IMR-90 (cell line): Measurements from ENCODE around the gene HLA-DMB. TPM values are rescaled to one million over a fixed set of nuclear protein-coding genes. Genes with fewer than 3 reads are reported as not detected.

ENCODE experiments used
- ATAC-seq: fragments of 200-7000 bp; cut with Tn5 transposase; 2 replicates; pipeline ENCODE4 v1.9.1; 2020; ENCODE audit warnings: low read depth, mild to moderate bottlenecking, moderate library complexity
- BruUV-seq: library from RNA; stranded (reverse); fragments of 400-500 nt; replicated peaks from 2 replicates; lab custom pipeline; 2021; lab: Mats Ljungman, UMichigan
- CTCF ChIA-PET: fragments of 300-600 bp; formaldehyde crosslinking; extraction: SDS; loops from one replicate; lab custom pipeline; 2021; ENCODE audit warnings: antibody characterized with exemption; lab: Yijun Ruan, JAX
- POLR2A ChIA-PET: fragments of 300-600 bp; sonication (Branson Sonifier 250); formaldehyde crosslinking; loops from one replicate; lab custom pipeline; 2022; ENCODE audit warnings: antibody characterized with exemption; ENCODE audit not compliant: unreplicated experiment; lab: Charles Lee
- DNase-seq: peaks from one replicate; pipeline ENCODE4 v3.0.0; 2013
- H2AFZ ChIP-seq: replicated peaks from 2 replicates; pipeline ENCODE3; 2013; ENCODE audit warnings: low read length, mild to moderate bottlenecking; ENCODE audit not compliant: poor library complexity
- H2AK5ac ChIP-seq: 2 replicates; pipeline ENCODE4 v1.6.1; 2013; ENCODE audit warnings: low read depth, low read length, inconsistent platforms
- H2AK9ac ChIP-seq: replicated peaks from 2 replicates; pipeline ENCODE3; 2013; ENCODE audit warnings: mild to moderate bottlenecking, low read depth, low read length, moderate library complexity; ENCODE audit not compliant: poor library complexity
- H2BK120ac ChIP-seq: 2 replicates; pipeline ENCODE4 v1.6.1; 2013; ENCODE audit warnings: low read depth, low read length, inconsistent platforms
- H2BK15ac ChIP-seq: 3 replicates; pipeline ENCODE4 v1.6.1; 2013; ENCODE audit warnings: low read depth, low read length, inconsistent platforms
- H2BK20ac ChIP-seq: 2 replicates; pipeline ENCODE4 v1.6.1; 2013; ENCODE audit warnings: low read depth, mild to moderate bottlenecking, inconsistent platforms, low read length, moderate library complexity
- H2BK5ac ChIP-seq: 2 replicates; pipeline ENCODE4 v1.6.1; 2013; ENCODE audit warnings: mild to moderate bottlenecking, low read depth, low read length, inconsistent platforms; ENCODE audit not compliant: poor library complexity, severe bottlenecking
- H3K14ac ChIP-seq: replicated peaks from 2 replicates; pipeline ENCODE4 v1.6.1; 2013; ENCODE audit warnings: low read depth, low read length, inconsistent platforms
- H3K18ac ChIP-seq: 2 replicates; pipeline ENCODE4 v1.6.1; 2013; ENCODE audit warnings: low read depth, low read length, control low read depth
- H3K23ac ChIP-seq: 2 replicates; pipeline ENCODE4 v1.6.1; 2013; ENCODE audit warnings: low read depth, low read length, inconsistent platforms
- H3K27ac ChIP-seq: 2 replicates; pipeline ENCODE4 v1.5.1; 2013; ENCODE audit warnings: mild to moderate bottlenecking, control low read depth, low read length; ENCODE audit not compliant: insufficient read depth
- H3K27me3 ChIP-seq: 2 replicates; pipeline ENCODE4 v1.6.1; 2013; ENCODE audit warnings: low read length; ENCODE audit not compliant: control insufficient read depth, insufficient read depth
- H3K36me3 ChIP-seq: 2 replicates; pipeline ENCODE4 v1.6.1; 2013; ENCODE audit warnings: low read length, mixed read lengths; ENCODE audit not compliant: control insufficient read depth, insufficient read depth
- H3K4ac ChIP-seq: 2 replicates; pipeline ENCODE4 v1.6.1; 2013; ENCODE audit warnings: low read depth, low read length, inconsistent platforms
- H3K4me1 ChIP-seq: 2 replicates; pipeline ENCODE4 v1.6.1; 2013; ENCODE audit warnings: low read length, mixed read lengths; ENCODE audit not compliant: control insufficient read depth, insufficient read depth
- H3K4me2 ChIP-seq: 2 replicates; pipeline ENCODE4 v1.6.1; 2013; ENCODE audit warnings: low read depth, mild to moderate bottlenecking, control low read depth, low read length, moderate library complexity
- H3K4me3 ChIP-seq: 2 replicates; pipeline ENCODE4 v1.5.1; 2013; ENCODE audit warnings: low read depth, mild to moderate bottlenecking, control low read depth, low read length, moderate library complexity; ENCODE audit not compliant: insufficient read depth
- H3K56ac ChIP-seq: 2 replicates; pipeline ENCODE4 v1.6.1; 2013; ENCODE audit warnings: low read length, inconsistent platforms; ENCODE audit not compliant: insufficient read depth; ENCODE audit errors: extremely low read depth
- H3K79me1 ChIP-seq, 2 experiments: 2 replicates each; pipeline ENCODE4 v1.6.1; 2013; ENCODE audit warnings: low read length in 2 of 2, inconsistent platforms in 1 of 2, low read depth in 1 of 2
- H3K9ac ChIP-seq: 2 replicates; pipeline ENCODE4 v1.6.1; 2013; ENCODE audit warnings: low read depth, low read length, control low read depth
- H3K9me1 ChIP-seq: 2 replicates; pipeline ENCODE4 v1.6.1; 2013; ENCODE audit warnings: low read length, inconsistent platforms; ENCODE audit not compliant: insufficient read depth
- H3K9me3 ChIP-seq: 2 replicates; pipeline ENCODE4 v1.6.1; 2013; ENCODE audit warnings: low read length; ENCODE audit not compliant: control insufficient read depth, insufficient read depth
- H4K20me1 ChIP-seq: 2 replicates; pipeline ENCODE4 v1.6.1; 2013; ENCODE audit warnings: low read length, inconsistent platforms; ENCODE audit not compliant: insufficient read depth
- H4K5ac ChIP-seq: 2 replicates; pipeline ENCODE4 v1.6.1; 2013; ENCODE audit warnings: mild to moderate bottlenecking, low read depth, low read length, control low read depth
- H4K8ac ChIP-seq, 2 experiments: 2 replicates each; pipeline ENCODE4 v1.6.1; 2013; ENCODE audit warnings: low read depth in 2 of 2, low read length in 2 of 2, control low read depth in 1 of 2, inconsistent platforms in 1 of 2
- H4K91ac ChIP-seq: 2 replicates; pipeline ENCODE4 v1.6.1; 2013; ENCODE audit warnings: low read depth, low read length, inconsistent platforms; ENCODE audit not compliant: insufficient read depth
- BHLHE40 ChIP-seq: fragments of 150-350 bp; IDR thresholded peaks from 2 replicates; pipeline ENCODE4 v1.6.1; 2016; ENCODE audit warnings: mild to moderate bottlenecking, low read depth, low read length
- CEBPB ChIP-seq: IDR thresholded peaks from 2 replicates; pipeline ENCODE4 v1.6.1; 2012; ENCODE audit warnings: low read depth, low read length, improper control_type of control experiment
- CHD1 ChIP-seq: IDR thresholded peaks from 2 replicates; pipeline ENCODE4 v1.6.1; 2012; ENCODE audit warnings: low read depth, low read length, improper control_type of control experiment
- CTCF ChIP-seq: conservative IDR thresholded peaks from 2 replicates; pipeline ENCODE4 v1.5.1; 2012; ENCODE audit warnings: mild to moderate bottlenecking, low read depth, low read length, improper control_type of control experiment
- ELK1 ChIP-seq: fragments of 150-350 bp; IDR thresholded peaks from 2 replicates; pipeline ENCODE4 v1.6.1; 2016; ENCODE audit warnings: low read depth, mild to moderate bottlenecking, low read length, moderate library complexity, borderline replicate concordance
- FOS ChIP-seq: fragments of 150-350 bp; IDR thresholded peaks from 2 replicates; pipeline ENCODE4 v1.6.1; 2016; ENCODE audit warnings: low read depth, low read length
- MAFK ChIP-seq: IDR thresholded peaks from 2 replicates; pipeline ENCODE4 v1.6.1; 2012; ENCODE audit warnings: low read depth, low read length, improper control_type of control experiment
- MAZ ChIP-seq: IDR thresholded peaks from 2 replicates; pipeline ENCODE4 v1.6.1; 2012; ENCODE audit warnings: low read depth, mild to moderate bottlenecking, low read length, improper control_type of control experiment, moderate library complexity, borderline replicate concordance
- MXI1 ChIP-seq: IDR thresholded peaks from 2 replicates; pipeline ENCODE4 v1.6.1; 2012; ENCODE audit warnings: low read depth, mild to moderate bottlenecking, low read length, moderate library complexity, borderline replicate concordance
- NFE2L2 ChIP-seq: fragments of 150-350 bp; IDR thresholded peaks from 2 replicates; pipeline ENCODE4 v1.6.1; 2016; ENCODE audit warnings: low read depth, mild to moderate bottlenecking, low read length
- POLR2A ChIP-seq: IDR thresholded peaks from 2 replicates; pipeline ENCODE4 v1.6.1; 2012; ENCODE audit warnings: mild to moderate bottlenecking, low read depth, low read length
- RAD21 ChIP-seq: IDR thresholded peaks from 2 replicates; pipeline ENCODE4 v1.6.1; 2012; ENCODE audit warnings: low read length, improper control_type of control experiment
- RCOR1 ChIP-seq: IDR thresholded peaks from 2 replicates; pipeline ENCODE4 v1.6.1; 2012; ENCODE audit warnings: mild to moderate bottlenecking, low read length, improper control_type of control experiment; ENCODE audit not compliant: insufficient replicate concordance
- RFX5 ChIP-seq: IDR thresholded peaks from 2 replicates; pipeline ENCODE4 v1.8.0; 2012; ENCODE audit warnings: low read depth, mild to moderate bottlenecking, low read length, moderate library complexity
- SMC3 ChIP-seq: fragments of 150-350 bp; IDR thresholded peaks from 2 replicates; pipeline ENCODE4 v1.6.1; 2016; ENCODE audit warnings: low read depth, mild to moderate bottlenecking, antibody characterized with exemption, low read length, moderate library complexity
- WGBS, 2 experiments: methylation state at CpG; one replicate each; pipeline versions ENCODE4 v1.1.5 to v1.1.7; 2013; ENCODE audit warnings: missing lambda C conversion rate in 2 of 2; ENCODE audit not compliant: insufficient read length in 1 of 2; ENCODE audit errors: extremely low coverage in 2 of 2; 5-methylcytosine and 5-hydroxymethylcytosine counted together
- dilution Hi-C: fragments of 300-500 bp; cut with HindIII; formaldehyde crosslinking; loops from one replicate; pipeline ENCODE4 v1.14.3; 2018; ENCODE audit warnings: low sequenced_read_pairs; ENCODE audit not compliant: unreplicated experiment
- in situ Hi-C: fragments of 300-500 bp; cut with MboI; formaldehyde crosslinking; loops from 3 replicates; pipeline ENCODE4 v1.14.3; 2019; ENCODE audit warnings: low sequenced_read_pairs, inconsistent platforms, mixed read lengths
- intact Hi-C: fragments of 100-400 bp; cut with micrococcal nuclease; formaldehyde crosslinking; loops from 2 replicates; pipeline ENCODE4 v1.10.0; 2022
- polyA plus RNA-seq, 3 experiments: library from polyadenylated mRNA; depleted of rRNA; stranded (reverse); fragments of >200 nt; gene quantifications; 2 replicates each; pipeline ENCODE4 v1.2.3, GENCODE V29; 2012; ENCODE audit warnings: low replicate concordance in 1 of 3
- total RNA-seq: library from RNA; depleted of rRNA; stranded (reverse); fragments of >200 nt; gene quantifications from 2 replicates; pipeline ENCODE4 v1.2.3, GENCODE V29; 2012
- TF ChIP-seq, protein P1 (sequence below): fragments of 150-350 bp; IDR thresholded peaks from 2 replicates; pipeline ENCODE4 v1.6.1; 2017; ENCODE audit warnings: mild to moderate bottlenecking, antibody characterized with exemption, low read length, low read depth

The HLA-DMB gene
- total and polyA plus RNA-seq, 2 of the 4 experiments (the other 2 are of a cell fraction), result 0.18 to 0.19 TPM

GRCh38 chr6:32890831-32891230, 50.0 kb downstream of the HLA-DMB start:
- no peak overlapping the region for H2AK9ac ChIP-seq
- intact Hi-C loops (no loop called here), in situ Hi-C loops (loop anchor here (5.0 kb wide), 1 partner anchor 81 kb away; no protein-coding TSS in a partner anchor), dilution Hi-C loops (no loop called here)
- no TSS peak for BruUV-seq
- no peak overlapping the region for H3K18ac ChIP-seq
- no peak overlapping the region for H2BK15ac ChIP-seq
- no peak overlapping the region for H3K23ac ChIP-seq
- WGBS, 2 experiments, result no CpG with 5 or more reads among the region's 1 CpG
- H2AK5ac ChIP-seq, result no peak overlapping the region
- H3K9me1 ChIP-seq, result 0 out of 2 replicates have a peak, but pooled peaks cover 2% of the 10 kb centered on the region
- no peaks in the 10 kb centered on the region for H4K20me1 ChIP-seq
- no peak overlapping the region for H2BK20ac ChIP-seq
- H4K8ac ChIP-seq, result no peak overlapping the region
- no peak for ATAC-seq
- H4K91ac ChIP-seq, result no peak overlapping the region
- TF ChIP-seq CHD1, result no peak
- TF ChIP-seq RCOR1, result no peak
- TF ChIP-seq SMC3, result no peak
- TF ChIP-seq CTCF, result no peak
- TF ChIP-seq FOS, result no peak
- no peak for TF ChIP-seq POLR2A
- TF ChIP-seq MAFK, result no peak
- TF ChIP-seq RFX5, result no peak
- TF ChIP-seq MAZ, result no peak
- no peak for TF ChIP-seq RAD21
- no peak for TF ChIP-seq ELK1
- TF ChIP-seq NFE2L2, result no peak
- TF ChIP-seq BHLHE40, result no peak
- no peak for TF ChIP-seq MXI1
- no peak for TF ChIP-seq CEBPB
- TF ChIP-seq, protein P1, sequence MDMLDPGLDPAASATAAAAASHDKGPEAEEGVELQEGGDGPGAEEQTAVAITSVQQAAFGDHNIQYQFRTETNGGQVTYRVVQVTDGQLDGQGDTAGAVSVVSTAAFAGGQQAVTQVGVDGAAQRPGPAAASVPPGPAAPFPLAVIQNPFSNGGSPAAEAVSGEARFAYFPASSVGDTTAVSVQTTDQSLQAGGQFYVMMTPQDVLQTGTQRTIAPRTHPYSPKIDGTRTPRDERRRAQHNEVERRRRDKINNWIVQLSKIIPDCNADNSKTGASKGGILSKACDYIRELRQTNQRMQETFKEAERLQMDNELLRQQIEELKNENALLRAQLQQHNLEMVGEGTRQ, result no peak
- no peak overlapping the region for H3K4me2 ChIP-seq
- no peak overlapping the region for H2BK5ac ChIP-seq
- no peak overlapping the region for H2BK120ac ChIP-seq
- no peak overlapping the region for H3K4ac ChIP-seq
- H2AFZ ChIP-seq, result no peak overlapping the region
- no peaks in the 10 kb centered on the region for H3K9me3 ChIP-seq
- no peaks in the 10 kb centered on the region for H3K27me3 ChIP-seq
- DNase-seq, result no peak
- H3K36me3 ChIP-seq, result no peaks in the 10 kb centered on the region
- CTCF ChIA-PET, result no interaction called here
- H3K9ac ChIP-seq, result no peak overlapping the region
- H3K27ac ChIP-seq, result no peak overlapping the region
- H3K4me3 ChIP-seq, result no peak overlapping the region
- no peak overlapping the region for H3K14ac ChIP-seq
- H3K56ac ChIP-seq, result no peak overlapping the region
- H3K79me1 ChIP-seq, result peaks cover 12 to 13% of the 10 kb centered on the region in 2 experiments
- no peak overlapping the region for H4K5ac ChIP-seq
- POLR2A ChIA-PET, result interaction anchor here (1.8 kb wide), 1 partner anchor 80 kb away, joined by 6 read pairs; no protein-coding TSS in a partner anchor
- H3K4me1 ChIP-seq, result peaks cover 15% of the 10 kb centered on the region
